HPDE6-E6E7 (cell line): ENCODE measurements around the gene BICC1.
"Not testable (repeated sequence)": the region's sequence is repeated elsewhere in the genome, so short reads cannot be mapped to it uniquely, and the experiment has no call there.

Source experiments
- DNase-seq: peaks from one replicate; pipeline ENCODE4 v3.0.0; 2011; ENCODE audit warnings: missing footprints; ENCODE audit errors: extremely low spot score

BICC1 gene

GRCh38 chr10:58567652-58568051, 55.0 kb downstream of the BICC1 start:
- no peak for DNase-seq

DNA sequence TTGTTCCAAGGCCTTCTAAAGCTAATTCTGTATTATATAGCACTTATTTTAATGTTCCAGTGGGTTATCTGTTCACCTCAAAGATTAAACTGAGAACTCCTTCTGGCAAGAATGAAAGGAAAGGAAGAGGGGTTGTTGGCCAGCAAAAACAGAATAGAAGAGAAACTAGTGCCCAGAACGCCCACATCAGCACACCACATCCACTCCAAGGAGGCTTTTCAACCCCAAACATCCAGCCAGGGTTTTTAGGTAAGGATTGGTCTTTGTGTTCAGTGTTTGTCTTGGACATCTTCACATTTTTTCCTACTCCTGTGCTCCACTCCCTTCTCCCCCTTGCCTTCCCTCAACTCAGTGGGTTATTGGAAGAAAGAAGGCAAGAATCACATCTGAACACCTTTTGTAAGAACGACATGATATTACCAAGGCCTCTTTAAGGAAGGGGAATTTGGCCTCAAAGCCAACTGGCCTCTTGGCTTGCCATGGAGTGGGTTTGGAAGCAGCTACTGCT, 55.8 kb downstream of the BICC1 start:
- no peak for DNase-seq

GRCh38 chr10:58570307-58570723, 57.6 kb downstream of the BICC1 start:
- no peak for DNase-seq

DNA sequence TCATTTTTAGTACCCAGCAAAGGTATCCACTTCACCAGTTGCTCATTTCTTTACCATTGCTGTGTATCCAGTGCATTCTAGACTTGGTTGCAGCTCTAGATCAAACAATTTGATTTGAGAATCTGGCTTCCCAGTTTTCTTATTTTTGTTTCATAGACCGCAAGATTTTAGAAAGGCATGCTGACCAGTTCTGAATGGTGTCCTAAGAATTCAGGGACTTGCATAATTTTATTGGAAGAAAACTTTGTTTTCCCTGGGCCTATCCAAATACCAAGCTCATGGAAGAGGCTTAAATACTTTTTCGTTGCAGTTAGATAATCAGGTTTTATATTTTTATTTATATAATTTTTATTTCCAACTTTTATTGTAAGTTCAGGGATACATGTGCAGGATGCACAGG, 58.3 kb downstream of the BICC1 start:
- DNase-seq: no peak

- DNase-seq: no peak
Measured at GRCh38 chr10:58573144-58573543, 60.5 kb downstream of the BICC1 start.

- DNase-seq: no peak
Measured at GRCh38 chr10:58574058-58574457, 61.4 kb downstream of the BICC1 start.

GRCh38 chr10:58575491-58575890, 62.8 kb downstream of the BICC1 start:
- no peak for DNase-seq

- DNase-seq: no peak
Measured at GRCh38 chr10:58576751-58577436, 64.2 kb downstream of the BICC1 start.

- DNase-seq: no peak
Measured at GRCh38 chr10:58577437-58577777, 64.7 kb downstream of the BICC1 start.

DNA sequence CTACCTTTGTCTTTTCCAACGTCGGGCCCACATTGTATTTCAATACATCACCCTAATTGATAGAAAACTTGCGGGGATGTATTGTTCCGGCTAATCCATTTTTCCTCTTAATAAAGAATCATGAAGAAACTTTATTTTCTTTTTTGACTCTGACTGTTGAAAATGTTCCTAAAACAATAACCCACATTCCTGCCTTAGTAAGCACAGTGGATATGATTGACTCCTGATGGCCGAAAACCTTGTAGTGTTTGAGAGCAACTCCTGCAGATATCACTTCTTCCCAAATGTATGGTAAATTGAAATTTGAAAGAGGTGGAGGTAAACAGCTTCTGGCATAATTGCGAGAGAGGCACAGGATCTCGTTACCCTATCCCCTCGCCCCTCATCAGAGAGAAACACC, 65.7 kb downstream of the BICC1 start:
- DNase-seq: no peak

- no peak for DNase-seq
Measured at GRCh38 chr10:58579011-58579655, 66.5 kb downstream of the BICC1 start.

DNA sequence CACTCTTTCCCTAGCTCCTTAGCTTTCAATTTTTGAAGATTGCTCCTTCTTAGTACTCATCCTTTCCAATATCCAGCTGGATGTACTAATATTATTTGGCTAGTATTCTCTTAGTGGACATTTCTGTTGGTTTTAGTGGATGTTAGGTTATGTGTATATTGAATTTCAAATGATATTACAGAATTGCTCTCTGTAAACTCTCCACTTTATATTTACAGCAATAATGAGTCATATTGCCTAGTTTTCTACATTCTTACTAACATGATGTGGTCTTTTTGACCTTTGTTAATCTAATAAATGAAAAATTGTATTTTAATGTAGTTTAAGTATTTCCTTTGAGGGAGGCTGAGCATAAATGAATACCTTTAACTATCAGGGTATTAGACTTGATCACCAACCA, 69.4 kb downstream of the BICC1 start:
- DNase-seq: no peak

- no peak for DNase-seq
Measured at GRCh38 chr10:58585435-58585834, 72.8 kb downstream of the BICC1 start.

- DNase-seq: no peak
Measured at GRCh38 chr10:58586282-58587245, 73.9 kb downstream of the BICC1 start.

- DNase-seq: no peak
Measured at GRCh38 chr10:58587676-58588075, 75.0 kb downstream of the BICC1 start.

DNA sequence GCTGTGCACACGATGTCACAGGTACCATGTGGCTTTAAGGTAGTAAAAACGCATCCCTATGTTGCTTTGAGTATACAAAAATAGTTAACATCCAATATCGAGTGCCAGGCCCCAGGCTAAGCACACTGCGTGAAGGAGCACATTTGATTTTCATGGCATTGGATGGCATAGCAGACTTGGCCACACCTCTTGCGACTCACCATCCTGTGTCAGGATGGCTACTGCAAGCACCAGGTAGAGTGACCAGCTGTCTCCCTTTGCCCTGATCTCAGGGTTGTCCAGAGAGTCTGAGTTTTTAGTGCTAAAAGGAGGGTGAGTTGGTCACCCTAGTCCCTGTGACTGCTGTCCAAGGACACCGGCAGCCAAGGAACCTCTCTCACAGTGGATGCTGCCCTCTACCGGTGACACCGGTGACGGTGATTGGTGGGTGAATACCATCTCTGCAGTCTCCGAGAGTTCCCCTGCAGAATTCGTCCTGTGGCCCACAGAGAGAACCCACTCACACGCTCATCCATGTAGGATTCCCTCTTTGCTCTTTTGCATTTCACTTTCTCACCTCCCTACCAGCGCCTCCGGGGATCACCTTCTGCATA, 76.1 kb downstream of the BICC1 start:
- DNase-seq: peak; percentile 25

GRCh38 chr10:58590152-58590840, 77.6 kb downstream of the BICC1 start:
- DNase-seq: peak; percentile 41

DNA sequence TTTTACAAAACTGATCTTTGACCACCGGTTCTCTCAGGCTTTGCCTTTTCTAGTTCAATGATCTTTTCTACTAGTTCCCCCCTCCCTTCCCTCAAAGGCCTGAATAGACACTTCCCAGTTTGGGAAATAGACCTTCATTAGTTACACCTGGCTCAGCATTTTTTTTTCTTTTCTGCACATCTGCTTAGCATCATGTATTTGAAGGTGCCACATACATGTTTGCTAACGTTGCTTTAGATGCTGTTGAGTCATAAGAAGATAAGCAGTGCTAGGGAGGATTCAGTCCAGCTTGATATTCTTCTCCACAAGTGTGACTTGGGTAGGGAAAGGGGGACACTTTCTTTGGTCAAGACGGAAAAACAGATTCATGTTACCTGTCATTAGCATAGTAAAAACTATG, 78.3 kb downstream of the BICC1 start:
- DNase-seq: no peak

DNA sequence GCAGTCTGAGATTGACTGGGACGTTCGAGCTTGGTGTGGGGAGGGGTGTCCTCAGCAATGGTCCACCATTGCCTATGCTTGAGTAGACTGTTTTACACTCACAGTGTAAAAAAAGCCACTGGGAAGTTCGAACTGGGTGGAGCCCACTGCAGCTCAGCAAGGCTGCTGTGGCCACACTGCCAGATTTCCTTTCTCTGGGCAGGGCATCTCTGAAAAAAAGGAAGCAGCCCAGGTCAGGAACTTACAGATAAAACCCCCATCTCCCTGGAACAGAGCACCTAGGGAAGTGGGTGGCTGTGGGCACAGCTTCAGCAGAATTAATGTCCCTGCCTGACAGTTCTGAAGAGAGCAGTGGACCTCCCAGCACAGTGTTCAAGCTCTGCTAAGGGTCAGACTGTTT, 80.3 kb downstream of the BICC1 start:
- no peak for DNase-seq

DNA sequence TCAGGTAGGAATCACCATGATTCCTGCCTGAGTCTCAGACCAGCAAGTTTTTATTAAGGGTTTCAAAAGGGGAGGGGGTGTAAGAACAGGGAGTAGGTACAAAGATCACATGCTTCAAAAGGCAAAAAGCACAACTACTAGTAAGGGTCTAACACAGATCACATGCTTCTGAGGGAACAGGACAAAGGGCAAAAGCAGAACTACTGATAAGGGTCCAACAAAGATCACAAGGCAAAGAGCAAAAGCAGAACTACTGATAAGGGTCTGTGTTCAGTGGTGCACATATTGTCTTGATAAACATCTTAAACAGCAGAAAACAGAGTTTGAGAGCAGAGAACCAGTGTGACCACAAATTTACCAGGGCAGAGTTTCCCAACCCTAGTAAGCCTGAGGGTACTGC, 84.5 kb downstream of the BICC1 start:
- not testable (repeated sequence) for DNase-seq

GRCh38 chr10:58599927-58600553, 87.4 kb downstream of the BICC1 start:
- DNase-seq: no peak
